T-helper 1 cell treated with Interleukin-12 subunit alpha and Interleukin-12 subunit beta and Interleukin-4 antibody, amounts not matched to agents 30 μg/mL and 1 μg/mL, for 36 hours (primary cell): ENCODE results near the gene SH2D3A.
A peak's percentile ranks its signal among the peaks of the same experiment; 100 is the strongest.
"Not testable (repeated sequence)": the region's sequence is repeated elsewhere in the genome, so short reads cannot be mapped to it uniquely, and the experiment has no call there.

Experiments
- H3K27ac Mint-ChIP-seq: one replicate; pipeline ENCODE4 v1.8.0; 2021; ENCODE audit warnings: mild to moderate bottlenecking, mixed read lengths
- H3K27me3 Mint-ChIP-seq: one replicate; pipeline ENCODE4 v1.8.0; 2021; ENCODE audit warnings: low read depth, mixed read lengths
- H3K36me3 Mint-ChIP-seq: one replicate; pipeline ENCODE4 v1.8.0; 2021; ENCODE audit warnings: low read depth, mixed read lengths
- H3K4me1 Mint-ChIP-seq: one replicate; pipeline ENCODE4 v1.8.0; 2021; ENCODE audit warnings: low read depth, mixed read lengths
- H3K4me3 Mint-ChIP-seq: one replicate; pipeline ENCODE4 v1.8.0; 2021; ENCODE audit warnings: mild to moderate bottlenecking, moderate library complexity, mixed read lengths
- H3K9me3 Mint-ChIP-seq: one replicate; pipeline ENCODE4 v1.8.0; 2021; ENCODE audit warnings: mixed read lengths

Gene SH2D3A

DNA sequence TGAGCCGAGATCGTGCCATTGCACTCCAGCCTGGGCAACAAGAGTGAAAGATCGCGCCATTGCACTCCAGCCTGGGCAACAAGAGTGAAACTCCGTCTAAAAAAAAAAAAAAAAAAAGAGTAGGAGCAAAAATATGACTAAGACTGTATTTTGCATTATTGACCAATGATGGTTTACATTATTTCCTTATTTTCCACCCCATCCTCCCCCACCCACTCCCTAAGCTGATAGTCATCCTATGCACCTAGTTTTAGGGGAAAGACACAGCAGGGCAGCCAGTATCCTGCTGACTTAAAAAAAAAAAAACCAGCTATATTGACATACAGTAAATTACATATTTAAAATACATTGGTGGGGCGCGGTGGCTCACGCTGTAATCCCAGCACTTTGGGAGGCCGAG is 30.4 kb upstream of the SH2D3A start:
- Mint-ChIP-seq H3K9me3 (peaks cover 11% of the 10 kb centered on the region), H3K27me3 (no peaks in the 10 kb centered on the region), H3K36me3 (peaks cover 47% of the 10 kb centered on the region), H3K4me3 (no peak overlapping the region), H3K4me1 (peaks cover 64% of the 10 kb centered on the region), H3K27ac (peak overlapping the region; percentile 67)

DNA sequence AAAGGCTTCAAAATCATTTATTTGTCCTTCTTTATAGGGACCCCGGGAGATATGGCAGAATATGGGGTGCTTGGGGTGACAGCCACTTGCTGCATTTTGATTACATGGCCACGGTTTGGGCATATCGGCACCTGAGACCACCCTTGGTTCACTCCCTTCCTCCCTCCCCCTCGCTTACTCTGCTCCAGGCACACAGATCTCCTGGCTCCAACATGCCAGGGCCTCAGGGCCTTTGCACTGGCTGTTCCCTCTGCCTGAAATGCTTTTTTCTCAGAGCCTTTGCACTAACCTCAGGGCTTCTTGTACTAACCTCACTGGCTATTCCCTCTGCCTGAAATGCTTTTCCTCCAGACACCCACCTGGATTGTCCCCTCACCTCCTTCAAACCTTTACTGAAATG is 29.0 kb upstream of the SH2D3A start:
- Mint-ChIP-seq H3K4me3 (no peak overlapping the region), H3K27me3 (no peaks in the 10 kb centered on the region), H3K27ac (no peak overlapping the region), H3K9me3 (peaks cover 11% of the 10 kb centered on the region), H3K4me1 (peaks cover 63% of the 10 kb centered on the region), H3K36me3 (peaks cover 59% of the 10 kb centered on the region)

DNA sequence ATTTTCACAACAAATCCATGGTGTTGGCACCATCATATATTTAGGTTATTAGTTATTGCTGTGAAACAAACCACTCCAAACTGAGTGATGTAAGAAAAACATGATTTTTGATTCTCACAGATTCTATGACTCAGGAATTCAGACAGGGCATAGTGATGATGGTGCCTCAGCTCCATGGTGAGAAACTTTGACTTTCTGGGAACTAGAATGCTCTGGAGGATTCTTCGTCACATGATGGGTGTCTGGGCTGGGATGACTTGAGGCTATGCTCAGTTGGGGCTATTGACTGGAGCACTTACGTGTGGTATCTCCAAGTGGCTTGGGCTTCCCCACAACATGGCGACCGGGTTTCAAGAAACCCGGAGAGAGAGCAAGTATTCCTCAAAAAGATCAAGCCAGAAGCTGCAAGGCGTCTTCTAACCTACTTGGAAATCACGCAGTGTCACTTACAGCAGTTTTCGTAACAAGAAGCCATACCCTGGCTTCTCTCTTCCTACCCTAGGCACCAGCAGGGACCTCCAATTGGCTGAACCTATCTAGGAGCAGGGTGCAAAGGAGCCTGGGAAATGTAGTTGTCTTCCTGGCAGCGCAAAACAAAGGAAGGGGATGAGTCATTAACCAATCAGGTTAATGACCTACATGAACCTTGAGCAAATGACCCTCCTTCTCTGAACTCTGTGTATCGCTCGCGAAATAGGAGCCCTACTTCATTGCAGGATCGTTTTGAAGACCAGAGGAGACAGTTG is 27.6 kb upstream of the SH2D3A start:
- H3K27me3 Mint-ChIP-seq = no peaks in the 10 kb centered on the region
- H3K27ac Mint-ChIP-seq = no peak overlapping the region
- peaks cover 62% of the 10 kb centered on the region for H3K4me1 Mint-ChIP-seq
- H3K4me3 Mint-ChIP-seq = no peak overlapping the region
- H3K36me3 Mint-ChIP-seq = peaks cover 58% of the 10 kb centered on the region
- H3K9me3 Mint-ChIP-seq = peaks cover 11% of the 10 kb centered on the region

DNA sequence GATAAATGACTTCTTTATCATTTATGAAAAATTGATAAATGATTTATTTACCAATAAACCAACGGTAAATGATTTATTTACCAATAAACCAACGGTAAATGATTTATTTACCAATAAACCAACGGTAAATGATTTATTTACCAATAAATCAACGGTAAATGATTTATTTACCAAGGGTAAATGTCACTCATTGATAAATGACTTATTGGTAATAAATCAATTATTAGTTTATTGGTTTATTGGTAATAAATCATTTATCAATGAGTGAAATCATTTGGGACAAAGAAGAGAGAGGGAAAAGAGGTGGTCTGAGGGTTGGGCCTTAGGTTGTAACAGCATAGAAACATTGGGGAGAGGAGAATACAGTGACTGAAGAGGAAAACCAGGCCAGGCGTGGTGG is 26.7 kb upstream of the SH2D3A start:
- H3K9me3 Mint-ChIP-seq = peaks cover 11% of the 10 kb centered on the region
- H3K27me3 Mint-ChIP-seq = no peaks in the 10 kb centered on the region
- H3K27ac Mint-ChIP-seq = peak overlapping the region; percentile 15
- no peak overlapping the region for H3K4me3 Mint-ChIP-seq
- H3K36me3 Mint-ChIP-seq = peaks cover 54% of the 10 kb centered on the region
- peaks cover 55% of the 10 kb centered on the region for H3K4me1 Mint-ChIP-seq

DNA sequence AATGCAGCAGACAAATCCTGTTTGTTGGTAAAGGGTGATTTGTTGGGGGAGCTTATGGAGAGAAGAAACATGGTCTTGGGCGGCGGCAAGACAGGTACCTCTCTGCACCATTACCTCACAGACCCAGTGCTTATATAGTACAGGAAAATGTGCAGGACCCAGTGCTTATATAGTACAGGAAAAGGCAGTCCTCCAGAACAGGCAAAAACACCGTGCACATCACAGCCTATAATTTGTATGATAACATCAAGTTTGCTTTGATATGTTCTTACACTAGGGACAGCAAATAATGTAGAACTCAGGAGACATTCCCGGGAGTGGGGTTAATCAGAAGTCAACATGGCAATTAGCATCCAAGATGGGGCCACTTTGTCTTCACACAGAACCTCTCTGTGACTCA is 26.2 kb upstream of the SH2D3A start:
- Mint-ChIP-seq H3K4me3 (no peak overlapping the region), H3K36me3 (peaks cover 55% of the 10 kb centered on the region), H3K27ac (no peak overlapping the region), H3K4me1 (peaks cover 56% of the 10 kb centered on the region), H3K27me3 (no peaks in the 10 kb centered on the region), H3K9me3 (peaks cover 11% of the 10 kb centered on the region)

DNA sequence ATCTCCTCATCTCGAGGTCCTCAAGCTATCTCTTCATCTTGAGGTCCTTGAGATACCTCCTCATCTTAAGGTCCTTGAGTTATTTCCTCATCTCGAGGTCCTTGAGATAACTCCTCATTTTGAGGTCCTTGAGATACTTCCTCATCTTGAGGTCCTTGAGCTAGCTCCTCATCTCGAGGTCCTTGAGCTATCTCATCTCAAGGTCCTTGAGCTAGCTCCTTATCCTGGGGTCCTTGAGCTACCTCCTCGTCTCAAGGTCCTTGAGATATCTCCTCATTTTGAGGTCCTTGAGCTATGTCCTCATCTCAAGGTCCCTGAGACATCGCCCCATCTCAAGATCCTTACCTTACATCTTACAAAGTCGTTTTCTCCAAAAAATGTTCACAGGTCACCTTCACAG is 24.0 kb upstream of the SH2D3A start:
- no peak overlapping the region for H3K4me3 Mint-ChIP-seq
- peaks cover 46% of the 10 kb centered on the region for H3K4me1 Mint-ChIP-seq
- H3K9me3 Mint-ChIP-seq = peaks cover 11% of the 10 kb centered on the region
- H3K27me3 Mint-ChIP-seq = no peaks in the 10 kb centered on the region
- H3K36me3 Mint-ChIP-seq = peaks cover 51% of the 10 kb centered on the region
- no peak overlapping the region for H3K27ac Mint-ChIP-seq

DNA sequence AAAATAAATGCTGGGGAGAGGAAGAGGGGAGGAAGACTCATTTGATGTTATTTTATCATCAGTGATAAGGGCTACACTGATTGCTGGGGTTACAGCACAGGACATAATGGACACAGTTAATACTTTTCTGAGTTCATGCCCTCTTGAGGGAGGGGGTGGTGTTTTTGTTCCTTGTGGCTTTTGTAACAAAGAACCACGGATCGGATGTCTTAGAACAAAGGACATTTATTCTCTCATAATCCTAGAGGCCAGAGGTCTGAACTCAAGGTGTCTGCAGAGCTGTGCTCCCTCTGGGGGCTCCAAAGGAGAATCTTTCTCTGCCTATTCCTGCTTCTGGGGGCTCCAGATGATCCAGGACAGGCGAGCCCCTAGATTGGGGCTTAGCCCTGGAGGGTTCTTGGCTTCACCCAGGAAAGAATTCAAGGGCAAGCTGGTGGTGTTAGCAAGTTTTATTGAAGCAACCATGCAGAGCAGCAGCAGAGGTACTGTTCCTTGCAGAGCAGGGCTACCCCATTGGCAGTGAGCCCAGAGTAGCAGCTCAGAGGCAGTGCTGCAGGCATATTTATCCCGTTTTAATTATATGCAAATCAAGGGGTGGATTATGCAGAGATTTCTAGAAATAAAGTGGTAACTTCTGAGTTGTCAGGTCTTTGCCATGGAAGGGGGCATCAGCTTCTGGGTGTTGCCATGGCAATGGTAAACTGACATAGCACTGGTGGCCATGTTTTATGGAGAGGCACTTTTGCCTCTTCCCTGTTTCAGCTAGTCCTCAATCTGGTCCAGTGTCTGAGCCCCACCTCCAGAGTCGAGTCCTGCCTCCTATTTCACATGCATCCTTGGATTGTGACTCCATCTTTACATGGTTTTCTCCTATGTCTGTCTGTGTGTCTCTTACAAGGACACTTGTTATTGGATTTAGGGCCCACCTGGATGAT is 23.2 kb upstream of the SH2D3A start:
- H3K4me3 Mint-ChIP-seq = no peak overlapping the region
- H3K9me3 Mint-ChIP-seq = peaks cover 11% of the 10 kb centered on the region
- no peaks in the 10 kb centered on the region for H3K27me3 Mint-ChIP-seq
- peaks cover 47% of the 10 kb centered on the region for H3K36me3 Mint-ChIP-seq
- no peak overlapping the region for H3K27ac Mint-ChIP-seq
- peaks cover 44% of the 10 kb centered on the region for H3K4me1 Mint-ChIP-seq

DNA sequence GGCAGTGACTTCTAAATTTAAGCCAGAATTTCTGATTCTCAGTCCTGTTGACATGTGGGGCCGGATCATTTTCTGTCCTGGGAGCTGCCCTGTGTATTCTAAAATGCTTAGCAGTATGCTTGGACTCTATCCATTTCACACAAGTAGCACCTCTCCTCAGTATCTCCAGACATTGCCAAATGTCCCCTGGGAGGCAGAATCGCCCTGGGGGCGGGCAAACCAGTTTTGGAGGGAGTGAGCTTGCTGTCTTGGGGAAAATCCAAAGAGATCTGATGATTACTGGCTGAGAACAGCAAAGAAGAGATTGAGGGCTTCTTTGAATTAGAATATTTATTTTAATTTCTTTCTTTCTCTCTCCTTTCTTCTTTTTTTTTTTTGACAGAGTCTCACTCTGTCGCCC is 21.7 kb upstream of the SH2D3A start:
- Mint-ChIP-seq H3K4me1 (peaks cover 42% of the 10 kb centered on the region), H3K27ac (no peak overlapping the region), H3K4me3 (no peak overlapping the region), H3K9me3 (peaks cover under 1% of the 10 kb centered on the region), H3K36me3 (peaks cover 41% of the 10 kb centered on the region), H3K27me3 (no peaks in the 10 kb centered on the region)

DNA sequence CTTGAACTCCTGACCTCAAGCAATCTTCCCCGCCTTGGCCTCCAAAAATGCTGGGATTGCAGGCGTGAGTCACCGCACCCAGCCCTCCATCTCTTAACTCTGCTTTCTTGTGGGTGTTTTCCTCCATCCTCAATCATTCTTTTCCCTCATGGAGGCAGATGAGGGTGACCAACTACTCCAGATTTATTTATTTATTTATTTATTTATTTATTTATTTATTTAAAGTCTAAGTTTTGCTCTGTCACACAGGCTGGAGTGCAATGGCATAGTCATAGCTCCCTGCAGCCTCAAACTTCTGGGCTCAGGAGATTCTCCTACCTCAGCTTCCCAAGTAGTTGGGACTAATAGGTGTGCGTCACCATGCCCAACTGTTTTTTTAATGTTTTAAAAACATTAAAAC is 20.2 kb upstream of the SH2D3A start:
- H3K4me3 Mint-ChIP-seq = no peak overlapping the region
- H3K36me3 Mint-ChIP-seq = peaks cover 32% of the 10 kb centered on the region
- no peak overlapping the region for H3K27ac Mint-ChIP-seq
- peaks cover 35% of the 10 kb centered on the region for H3K4me1 Mint-ChIP-seq
- no peaks in the 10 kb centered on the region for H3K27me3 Mint-ChIP-seq
- H3K9me3 Mint-ChIP-seq = no peaks in the 10 kb centered on the region

DNA sequence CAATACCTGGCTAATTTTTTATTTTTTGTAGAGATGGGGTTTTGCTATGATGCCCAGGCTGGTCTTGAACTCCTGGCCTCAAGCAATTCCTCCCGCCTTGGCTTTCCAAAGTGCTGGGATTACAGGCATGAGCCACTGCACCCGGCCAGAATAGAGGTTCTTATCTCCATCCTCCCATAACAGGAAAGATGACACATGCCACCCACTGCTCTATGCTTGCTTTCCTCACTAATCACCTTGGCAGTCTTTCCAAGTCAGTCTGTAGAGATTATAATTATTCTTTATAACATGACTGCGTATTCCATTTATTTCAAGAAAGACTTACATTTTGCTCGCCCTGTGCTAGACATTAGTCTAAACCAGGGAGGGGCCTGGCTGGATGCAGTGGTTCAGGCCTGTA is 12.0 kb upstream of the SH2D3A start:
- Mint-ChIP-seq H3K27me3 (no peaks in the 10 kb centered on the region), H3K9me3 (peaks cover 12% of the 10 kb centered on the region), H3K36me3 (peaks cover 38% of the 10 kb centered on the region), H3K4me1 (peaks cover 47% of the 10 kb centered on the region), H3K4me3 (no peak overlapping the region), H3K27ac (no peak overlapping the region)

DNA sequence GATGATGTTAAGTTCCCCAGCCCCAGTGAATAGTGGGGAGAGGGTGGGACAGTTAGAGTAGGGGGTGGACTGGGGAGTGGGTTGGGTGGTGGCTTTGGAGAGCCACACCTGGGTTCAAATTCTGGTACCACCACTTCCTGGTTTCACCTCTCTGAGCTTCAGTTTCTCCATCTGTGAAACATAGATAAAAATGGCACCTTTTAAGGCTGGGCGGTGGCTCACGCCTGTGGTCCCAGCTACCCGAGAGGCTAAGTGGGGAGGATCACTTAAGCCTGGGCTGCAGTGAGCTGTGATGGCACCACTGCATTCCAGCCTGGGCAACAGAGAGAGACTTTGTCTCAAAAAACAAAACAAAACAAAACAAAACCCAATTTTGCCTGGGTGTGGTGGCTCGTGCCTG is 11.2 kb upstream of the SH2D3A start:
- Mint-ChIP-seq H3K36me3 (peaks cover 43% of the 10 kb centered on the region), H3K27ac (peak overlapping the region; percentile 52), H3K4me1 (peaks cover 50% of the 10 kb centered on the region), H3K27me3 (no peaks in the 10 kb centered on the region), H3K4me3 (peak overlapping the region; percentile 25), H3K9me3 (peaks cover 12% of the 10 kb centered on the region)

DNA sequence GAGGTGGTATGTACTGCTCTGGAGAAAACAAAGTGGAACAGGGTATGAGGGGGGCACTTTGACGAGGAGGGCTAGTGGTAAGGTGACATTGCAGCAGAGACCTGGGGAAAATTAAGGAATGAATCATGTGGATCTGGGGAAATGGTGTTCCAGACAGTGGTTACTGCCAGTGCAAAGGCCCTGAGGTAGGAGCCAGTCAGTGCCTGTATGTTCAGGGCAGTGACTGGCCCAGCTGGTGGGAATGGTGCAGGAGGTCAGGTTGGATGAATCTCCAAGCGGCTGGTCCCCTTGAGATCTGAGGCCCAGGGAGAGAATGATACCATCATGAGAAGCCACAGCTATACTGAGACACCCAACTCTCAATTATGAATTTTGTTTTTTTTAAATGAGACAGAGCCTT is 10.2 kb upstream of the SH2D3A start:
- H3K4me3 Mint-ChIP-seq = peak overlapping the region; percentile 1
- H3K27ac Mint-ChIP-seq = peak overlapping the region; percentile 18
- H3K27me3 Mint-ChIP-seq = no peaks in the 10 kb centered on the region
- H3K36me3 Mint-ChIP-seq = peaks cover 45% of the 10 kb centered on the region
- H3K4me1 Mint-ChIP-seq = peaks cover 50% of the 10 kb centered on the region
- peaks cover 12% of the 10 kb centered on the region for H3K9me3 Mint-ChIP-seq

DNA sequence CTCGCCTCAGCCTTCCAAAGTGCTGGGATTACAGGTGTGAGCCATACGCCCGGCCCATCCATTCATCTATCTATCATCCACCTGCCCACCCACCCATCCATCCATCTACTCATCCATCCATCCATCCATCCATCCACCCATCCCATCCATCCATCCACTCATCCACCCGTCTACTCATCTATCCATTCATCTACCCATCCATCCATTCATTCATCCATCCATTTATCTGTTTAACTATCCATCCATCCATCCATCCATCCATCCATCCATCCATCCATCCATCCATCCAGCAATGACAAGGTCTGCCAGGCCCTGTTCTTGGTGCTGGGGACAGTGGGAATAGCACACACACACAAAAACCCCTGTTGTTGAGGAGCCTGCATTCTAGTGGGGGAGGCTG is 9.8 kb upstream of the SH2D3A start:
- H3K36me3 Mint-ChIP-seq = peaks cover 46% of the 10 kb centered on the region
- H3K9me3 Mint-ChIP-seq = peaks cover 12% of the 10 kb centered on the region
- peak overlapping the region; percentile 18 for H3K27ac Mint-ChIP-seq
- peaks cover 55% of the 10 kb centered on the region for H3K4me1 Mint-ChIP-seq
- peak overlapping the region; percentile 1 for H3K4me3 Mint-ChIP-seq
- H3K27me3 Mint-ChIP-seq = no peaks in the 10 kb centered on the region

DNA sequence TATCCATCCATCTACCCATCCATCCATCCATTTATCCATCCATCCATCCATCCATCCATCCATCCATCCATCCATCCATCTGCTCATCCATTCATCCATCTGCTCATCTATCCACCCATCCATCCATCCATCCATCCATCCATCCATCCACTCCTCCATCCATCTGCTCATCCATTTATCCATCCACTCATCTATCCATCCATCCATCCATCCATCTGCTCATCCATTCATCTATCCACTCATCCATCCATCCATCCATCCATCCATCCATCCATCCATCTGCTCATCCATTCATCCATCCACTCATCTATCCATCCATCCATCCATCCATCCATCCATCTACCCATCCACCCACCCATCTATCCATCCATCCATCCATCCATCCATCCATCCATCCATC is 8.8 kb upstream of the SH2D3A start:
- H3K27ac Mint-ChIP-seq = peak overlapping the region; percentile 47
- H3K4me1 Mint-ChIP-seq = peaks cover 54% of the 10 kb centered on the region
- H3K36me3 Mint-ChIP-seq = peaks cover 44% of the 10 kb centered on the region
- peak overlapping the region; percentile 65 for H3K4me3 Mint-ChIP-seq
- H3K27me3 Mint-ChIP-seq = not testable (repeated sequence)
- H3K9me3 Mint-ChIP-seq = peaks cover 12% of the 10 kb centered on the region
